KMS-11 (cell line): ENCODE data around the gene KCNMB2.

ENCODE experiments used
- H2AFZ ChIP-seq: fragments of 200-600 bp; sonication (generic); 2 replicates; pipeline ENCODE4 v1.6.1; 2016; ENCODE audit warnings: antibody characterized with exemption, mixed run types, low read depth
- H3K27ac ChIP-seq: fragments of 200-600 bp; sonication (generic); 2 replicates; pipeline ENCODE4 v1.6.1; 2016; ENCODE audit warnings: mild to moderate bottlenecking, mixed run types
- H3K27me3 ChIP-seq: fragments of 200-600 bp; sonication (generic); 2 replicates; pipeline ENCODE4 v1.6.1; 2017; ENCODE audit warnings: mild to moderate bottlenecking, low read depth, mixed run types, moderate library complexity; ENCODE audit not compliant: insufficient read depth
- H3K36me3 ChIP-seq: fragments of 200-600 bp; sonication (generic); 2 replicates; pipeline ENCODE4 v1.6.1; 2017; ENCODE audit warnings: mild to moderate bottlenecking, mixed run types; ENCODE audit not compliant: insufficient read depth
- H3K4me1 ChIP-seq: fragments of 200-600 bp; sonication (generic); 2 replicates; pipeline ENCODE4 v1.6.1; 2016; ENCODE audit warnings: mild to moderate bottlenecking, low read depth, mixed run types; ENCODE audit not compliant: poor library complexity, severe bottlenecking
- H3K4me2 ChIP-seq: fragments of 200-600 bp; sonication (generic); 2 replicates; pipeline ENCODE4 v1.7.0; 2016; ENCODE audit warnings: mild to moderate bottlenecking, mixed run types
- H3K4me3 ChIP-seq: fragments of 200-600 bp; sonication (generic); IDR thresholded peaks from 2 replicates; pipeline ENCODE4 v1.6.1; 2017; ENCODE audit warnings: low read depth, low read length, mixed read lengths; ENCODE audit not compliant: insufficient read depth
- H3K79me2 ChIP-seq: fragments of 200-600 bp; sonication (generic); 2 replicates; pipeline ENCODE4 v1.6.1; 2016; ENCODE audit warnings: low read depth, mixed run types; ENCODE audit not compliant: insufficient read depth
- H3K9ac ChIP-seq: fragments of 200-600 bp; sonication (generic); 2 replicates; pipeline ENCODE4 v1.6.1; 2016; ENCODE audit warnings: mild to moderate bottlenecking, mixed run types
- H4K20me1 ChIP-seq: fragments of 200-600 bp; sonication (generic); 2 replicates; pipeline ENCODE4 v1.6.1; 2016; ENCODE audit warnings: mild to moderate bottlenecking, mixed run types; ENCODE audit not compliant: insufficient read depth
- TF ChIP-seq, protein P1 (sequence below): fragments of 200-600 bp; sonication (generic); conservative IDR thresholded peaks from 2 replicates; pipeline ENCODE4 v1.6.1; 2017; ENCODE audit warnings: low read depth, mild to moderate bottlenecking, antibody characterized with exemption, low read length, moderate library complexity, mixed read lengths

Gene KCNMB2

DNA sequence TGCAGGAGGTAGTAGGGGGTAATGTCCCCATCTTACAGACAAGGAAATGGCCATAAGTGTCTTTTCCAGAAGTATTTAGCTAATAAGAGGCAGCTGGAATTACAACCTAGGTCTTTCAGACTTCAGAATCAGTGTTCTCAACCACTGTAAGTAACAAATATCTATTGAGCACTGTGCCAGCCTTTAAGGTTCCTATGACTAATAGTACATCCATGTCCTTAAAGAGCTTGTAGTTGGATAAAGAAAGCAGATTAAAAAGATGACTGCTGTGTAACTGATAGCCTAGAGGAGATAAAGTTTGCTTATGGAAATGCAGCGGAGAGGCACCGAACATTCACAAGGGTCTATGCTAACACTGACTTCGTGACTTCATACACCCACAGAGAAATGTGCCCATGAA, 136.0 kb downstream of the KCNMB2 start:
- H2AFZ ChIP-seq: no peak overlapping the region
- H3K4me3 ChIP-seq: no peak overlapping the region
- no peaks in the 10 kb centered on the region for H3K79me2 ChIP-seq
- no peaks in the 10 kb centered on the region for H4K20me1 ChIP-seq
- no peaks in the 10 kb centered on the region for H3K36me3 ChIP-seq
- H3K27me3 ChIP-seq: no peaks in the 10 kb centered on the region
- H3K27ac ChIP-seq: no peak overlapping the region
- no peak overlapping the region for H3K9ac ChIP-seq
- H3K4me1 ChIP-seq: peaks cover 11% of the 10 kb centered on the region
- TF ChIP-seq, protein P1, sequence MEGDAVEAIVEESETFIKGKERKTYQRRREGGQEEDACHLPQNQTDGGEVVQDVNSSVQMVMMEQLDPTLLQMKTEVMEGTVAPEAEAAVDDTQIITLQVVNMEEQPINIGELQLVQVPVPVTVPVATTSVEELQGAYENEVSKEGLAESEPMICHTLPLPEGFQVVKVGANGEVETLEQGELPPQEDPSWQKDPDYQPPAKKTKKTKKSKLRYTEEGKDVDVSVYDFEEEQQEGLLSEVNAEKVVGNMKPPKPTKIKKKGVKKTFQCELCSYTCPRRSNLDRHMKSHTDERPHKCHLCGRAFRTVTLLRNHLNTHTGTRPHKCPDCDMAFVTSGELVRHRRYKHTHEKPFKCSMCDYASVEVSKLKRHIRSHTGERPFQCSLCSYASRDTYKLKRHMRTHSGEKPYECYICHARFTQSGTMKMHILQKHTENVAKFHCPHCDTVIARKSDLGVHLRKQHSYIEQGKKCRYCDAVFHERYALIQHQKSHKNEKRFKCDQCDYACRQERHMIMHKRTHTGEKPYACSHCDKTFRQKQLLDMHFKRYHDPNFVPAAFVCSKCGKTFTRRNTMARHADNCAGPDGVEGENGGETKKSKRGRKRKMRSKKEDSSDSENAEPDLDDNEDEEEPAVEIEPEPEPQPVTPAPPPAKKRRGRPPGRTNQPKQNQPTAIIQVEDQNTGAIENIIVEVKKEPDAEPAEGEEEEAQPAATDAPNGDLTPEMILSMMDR: no peak
- no peak overlapping the region for H3K4me2 ChIP-seq

DNA sequence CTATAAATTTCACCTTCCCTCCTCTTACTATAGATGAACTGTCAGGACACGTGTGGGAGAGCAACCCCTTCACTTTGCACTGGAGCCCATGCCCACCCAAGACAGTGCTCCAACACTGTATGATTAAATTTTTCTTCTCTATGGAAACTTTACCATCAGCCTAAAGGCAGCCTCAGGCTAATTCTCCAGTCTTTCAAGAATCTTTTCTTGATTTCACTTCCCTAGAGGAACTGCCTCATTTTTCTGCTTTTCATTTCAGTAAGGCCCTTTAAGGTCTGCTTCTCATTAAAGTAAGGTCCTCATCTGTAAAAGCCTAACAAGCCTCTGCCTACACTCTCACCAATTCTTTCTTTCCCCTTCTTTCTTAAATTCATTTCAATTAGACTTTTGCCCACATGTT, 137.3 kb downstream of the KCNMB2 start:
- Histone ChIP-seq H3K4me1 (peaks cover 11% of the 10 kb centered on the region), H3K36me3 (no peaks in the 10 kb centered on the region), H2AFZ (no peak overlapping the region), H3K4me3 (no peak overlapping the region), H4K20me1 (no peaks in the 10 kb centered on the region), H3K27me3 (no peaks in the 10 kb centered on the region), H3K4me2 (no peak overlapping the region), H3K9ac (no peak overlapping the region), H3K79me2 (no peaks in the 10 kb centered on the region), H3K27ac (no peak overlapping the region)
- TF ChIP-seq, protein P1: no peak

DNA sequence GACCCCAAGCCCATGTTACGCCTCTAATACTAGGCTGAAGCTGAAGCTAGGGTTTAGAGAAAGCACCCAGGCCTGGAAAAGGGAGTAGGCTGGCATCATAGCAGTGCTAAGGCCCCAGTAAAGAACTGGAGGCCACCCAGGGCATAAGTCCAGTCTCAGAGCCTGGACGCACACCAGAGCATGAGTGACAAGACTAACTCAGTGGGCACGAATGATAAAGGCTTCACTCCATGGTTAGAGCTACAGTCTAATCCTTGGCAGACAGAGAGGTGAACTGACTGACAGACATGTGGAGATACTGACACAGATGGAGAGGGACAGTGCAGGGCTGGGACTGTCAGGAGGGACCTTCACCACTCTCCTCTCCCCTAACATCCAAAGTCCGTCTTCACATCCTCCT, 139.8 kb downstream of the KCNMB2 start:
- H2AFZ ChIP-seq: no peak overlapping the region
- H3K36me3 ChIP-seq: no peaks in the 10 kb centered on the region
- H3K79me2 ChIP-seq: no peaks in the 10 kb centered on the region
- H3K4me2 ChIP-seq: no peak overlapping the region
- no peak overlapping the region for H3K9ac ChIP-seq
- H4K20me1 ChIP-seq: no peaks in the 10 kb centered on the region
- H3K4me3 ChIP-seq: no peak overlapping the region
- H3K27ac ChIP-seq: no peak overlapping the region
- no peaks in the 10 kb centered on the region for H3K27me3 ChIP-seq
- H3K4me1 ChIP-seq: no peaks in the 10 kb centered on the region
- TF ChIP-seq, protein P1: no peak

DNA sequence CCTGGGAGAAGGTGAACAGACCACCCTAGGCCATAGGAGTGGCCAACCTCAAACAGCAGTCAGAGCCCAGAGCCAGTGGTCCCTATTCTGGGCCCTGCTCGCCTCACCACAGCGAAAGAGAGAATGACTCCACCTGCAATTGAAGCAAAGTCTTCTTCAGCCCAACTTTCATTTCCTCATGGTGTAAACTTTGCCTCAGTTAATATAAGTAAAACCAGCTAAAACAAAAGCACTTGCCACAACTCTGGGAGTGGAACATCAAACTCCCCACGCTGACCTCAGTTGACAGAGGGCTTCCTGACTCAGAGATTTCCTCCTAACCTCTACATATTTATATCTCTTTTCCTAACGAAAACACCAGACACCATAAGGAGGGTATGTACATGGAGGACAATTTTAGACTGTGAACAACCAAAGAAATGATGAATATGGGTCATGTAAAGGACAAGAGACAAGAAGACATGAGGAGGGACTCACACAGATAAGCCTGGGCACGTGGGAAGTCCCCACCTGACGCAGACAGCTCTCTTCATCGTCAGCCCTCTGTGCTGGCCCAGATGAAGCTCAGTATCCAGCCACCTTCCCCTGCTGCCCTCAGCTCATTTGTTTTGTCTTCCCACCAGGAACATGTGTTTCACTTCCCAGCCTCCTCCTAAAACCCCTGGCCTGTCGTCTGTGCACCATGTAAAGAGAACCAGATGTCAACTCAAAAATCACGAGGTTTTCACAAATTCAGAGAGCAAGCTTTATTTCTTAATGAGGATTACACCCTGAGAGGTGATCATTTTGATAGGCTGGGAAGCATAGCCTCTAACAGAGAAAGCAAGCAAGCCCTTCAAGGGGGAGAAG, 140.9 kb downstream of the KCNMB2 start:
- H3K4me2 ChIP-seq: no peak overlapping the region
- H2AFZ ChIP-seq: no peak overlapping the region
- H3K9ac ChIP-seq: no peak overlapping the region
- no peaks in the 10 kb centered on the region for H4K20me1 ChIP-seq
- TF ChIP-seq, protein P1: no peak
- no peak overlapping the region for H3K4me3 ChIP-seq
- H3K79me2 ChIP-seq: no peaks in the 10 kb centered on the region
- no peaks in the 10 kb centered on the region for H3K36me3 ChIP-seq
- no peak overlapping the region for H3K27ac ChIP-seq
- no peaks in the 10 kb centered on the region for H3K27me3 ChIP-seq
- no peaks in the 10 kb centered on the region for H3K4me1 ChIP-seq
